ENCODE data around the gene ZNF497.
"Not testable (repeated sequence)": the region's sequence is repeated elsewhere in the genome, so short reads cannot be mapped to it uniquely, and the experiment has no call there.

Gene ZNF497

DNA sequence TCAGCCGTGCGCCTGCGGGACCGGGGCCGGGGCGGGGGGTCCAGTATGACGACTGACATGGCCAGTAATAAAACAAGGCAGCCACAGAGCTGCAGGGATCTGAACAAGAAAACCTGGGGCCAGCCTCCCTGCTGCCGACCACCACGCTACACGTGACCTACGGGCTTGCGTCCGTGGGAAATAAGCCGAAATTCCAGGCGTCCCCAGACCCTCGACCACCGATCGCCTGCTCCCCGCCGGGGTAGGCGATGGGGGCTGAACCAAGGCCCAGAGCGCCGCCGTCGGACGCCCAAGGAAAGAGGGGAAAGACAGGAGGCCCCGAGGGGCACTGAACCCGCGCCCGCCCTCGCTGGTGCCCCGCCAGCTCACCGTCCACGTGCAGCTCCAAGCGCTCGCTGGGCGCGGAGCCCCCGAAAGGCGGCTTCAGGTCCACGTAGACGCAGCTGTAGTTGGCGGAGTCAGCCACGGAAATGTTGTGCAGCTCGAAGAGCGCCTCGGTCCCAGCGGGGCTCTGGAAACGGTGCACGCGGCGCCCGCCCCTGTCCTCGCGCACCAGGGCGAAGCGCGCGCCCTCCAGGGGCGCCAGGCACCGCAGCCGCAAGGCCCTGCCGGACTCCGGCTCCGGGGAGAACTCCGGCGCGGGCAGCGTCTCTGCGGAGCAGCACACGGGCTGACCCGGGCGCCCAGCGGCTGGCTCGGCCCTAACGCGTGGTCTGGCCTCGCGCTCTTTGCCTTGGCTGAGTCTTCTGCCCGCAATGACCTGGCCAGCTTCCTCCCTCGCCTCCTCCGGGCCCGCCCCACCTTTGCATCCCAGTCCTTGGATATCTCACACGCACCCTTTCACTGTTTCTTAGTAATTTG, 12.3 kb downstream of the ZNF497 start:
- in situ Hi-C loops (cut with MboI; ENCODE audit: low sequenced_read_pairs), result no loop called here

DNA sequence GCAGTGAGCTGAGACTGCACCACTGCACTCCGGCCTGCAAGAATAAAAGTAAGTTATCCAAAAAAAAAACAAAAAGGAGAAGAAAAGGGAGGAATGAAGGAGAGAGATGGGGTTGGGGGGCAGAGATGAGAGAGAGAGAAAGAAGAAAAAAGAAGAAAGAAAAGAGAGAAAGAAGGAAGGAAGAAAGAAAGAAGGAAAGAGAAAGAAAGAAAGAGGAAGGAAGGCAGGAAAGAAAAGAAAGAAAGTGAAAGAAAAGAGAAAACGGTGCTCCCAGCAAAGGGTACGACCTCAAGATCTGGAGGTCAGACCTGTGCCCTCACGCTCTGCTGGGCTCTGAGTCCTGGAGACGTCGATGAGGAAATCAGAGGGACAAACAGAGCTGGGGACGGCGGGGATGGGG, 13.0 kb downstream of the ZNF497 start:
- in situ Hi-C loops (cut with MboI; ENCODE audit: low sequenced_read_pairs), result no loop called here

DNA sequence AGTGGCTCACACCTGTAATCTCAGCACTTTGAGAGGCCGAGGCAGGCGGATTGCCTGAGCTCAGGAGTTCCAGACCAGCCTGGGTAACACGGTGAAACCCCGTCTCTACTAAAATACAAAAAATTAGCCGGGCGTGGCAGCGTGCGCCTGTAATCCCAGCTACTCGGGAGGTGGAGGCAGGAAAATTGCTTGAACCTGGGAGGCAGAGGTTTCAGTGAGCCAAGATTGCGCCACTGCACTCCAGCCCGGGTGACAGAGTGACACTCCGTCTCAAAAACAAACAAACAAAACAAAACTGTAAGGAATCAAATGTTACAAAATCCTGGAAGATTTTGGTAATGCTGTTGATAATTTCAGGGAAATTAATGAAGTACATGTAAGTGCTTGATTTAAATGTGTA, 14.5 kb downstream of the ZNF497 start:
- in situ Hi-C loops (cut with MboI; ENCODE audit: low sequenced_read_pairs), result not testable (repeated sequence)

DNA sequence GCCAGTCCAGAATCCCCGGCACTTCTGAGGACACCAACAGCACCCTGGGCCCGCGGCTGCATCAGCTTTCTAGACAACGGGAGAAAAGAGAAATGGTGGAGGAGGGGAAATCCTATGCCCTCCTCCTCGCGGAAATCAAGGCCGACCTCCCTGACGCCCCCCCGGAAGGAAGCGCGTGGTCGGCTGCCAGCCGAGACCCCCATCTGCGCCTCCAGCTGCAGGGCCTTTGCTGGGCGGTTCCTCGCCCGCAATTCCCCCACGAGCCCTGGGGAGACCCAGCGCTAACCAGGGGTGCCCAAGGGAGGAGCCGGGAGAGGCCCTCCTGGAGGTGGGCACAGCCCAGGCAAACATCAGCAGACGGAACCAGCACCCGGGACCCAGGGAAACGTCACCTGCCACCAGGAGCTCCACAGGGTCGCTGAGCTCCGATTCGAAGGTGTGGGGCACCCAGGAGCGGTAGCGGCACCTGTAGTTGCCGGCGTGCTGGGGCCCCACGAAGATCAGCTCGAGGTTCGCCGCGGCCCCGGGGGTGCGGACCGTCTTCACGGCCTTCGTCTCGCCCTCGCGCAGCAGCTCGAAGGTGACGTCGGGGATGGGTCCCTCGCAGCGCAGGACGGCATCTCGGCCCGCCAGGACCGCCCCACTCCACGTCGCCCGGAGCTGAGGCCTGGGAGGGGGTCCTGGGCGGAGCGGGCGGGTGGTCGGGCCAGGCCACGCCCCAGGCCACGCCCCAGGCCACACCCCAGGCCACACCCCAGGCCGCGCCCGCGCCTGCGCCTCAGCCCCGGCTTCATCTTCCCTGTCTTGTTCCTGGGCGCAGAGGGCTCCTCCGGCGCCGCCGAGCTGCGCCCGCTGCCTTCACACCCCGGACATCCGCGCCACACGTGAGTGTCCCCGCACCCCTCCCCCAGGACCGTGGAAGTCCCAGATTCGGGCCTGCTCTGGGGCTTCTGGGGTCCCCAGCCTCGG, 15.3 kb downstream of the ZNF497 start:
- in situ Hi-C loops (cut with MboI; ENCODE audit: low sequenced_read_pairs), result no loop called here

DNA sequence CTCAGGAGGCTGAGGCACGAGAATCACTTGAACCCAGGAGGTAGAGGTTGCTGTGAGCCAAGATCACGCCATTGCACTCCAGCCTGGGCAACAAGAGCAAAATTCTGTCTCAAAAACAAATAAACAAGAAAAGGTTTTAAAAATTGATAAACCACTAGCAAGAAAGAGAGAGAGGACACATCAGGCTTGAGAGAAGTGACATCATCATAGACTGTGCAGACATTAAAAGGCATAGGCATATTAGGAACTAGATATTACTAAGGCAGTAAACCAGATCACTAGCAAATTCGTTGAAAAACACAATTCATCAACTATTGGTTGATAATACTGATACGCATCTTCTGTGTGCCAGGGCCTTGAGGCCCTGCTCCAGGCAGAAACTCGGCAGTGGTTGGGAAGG, 17.0 kb downstream of the ZNF497 start:
- in situ Hi-C loops (cut with MboI; ENCODE audit: low sequenced_read_pairs), result no loop called here

DNA sequence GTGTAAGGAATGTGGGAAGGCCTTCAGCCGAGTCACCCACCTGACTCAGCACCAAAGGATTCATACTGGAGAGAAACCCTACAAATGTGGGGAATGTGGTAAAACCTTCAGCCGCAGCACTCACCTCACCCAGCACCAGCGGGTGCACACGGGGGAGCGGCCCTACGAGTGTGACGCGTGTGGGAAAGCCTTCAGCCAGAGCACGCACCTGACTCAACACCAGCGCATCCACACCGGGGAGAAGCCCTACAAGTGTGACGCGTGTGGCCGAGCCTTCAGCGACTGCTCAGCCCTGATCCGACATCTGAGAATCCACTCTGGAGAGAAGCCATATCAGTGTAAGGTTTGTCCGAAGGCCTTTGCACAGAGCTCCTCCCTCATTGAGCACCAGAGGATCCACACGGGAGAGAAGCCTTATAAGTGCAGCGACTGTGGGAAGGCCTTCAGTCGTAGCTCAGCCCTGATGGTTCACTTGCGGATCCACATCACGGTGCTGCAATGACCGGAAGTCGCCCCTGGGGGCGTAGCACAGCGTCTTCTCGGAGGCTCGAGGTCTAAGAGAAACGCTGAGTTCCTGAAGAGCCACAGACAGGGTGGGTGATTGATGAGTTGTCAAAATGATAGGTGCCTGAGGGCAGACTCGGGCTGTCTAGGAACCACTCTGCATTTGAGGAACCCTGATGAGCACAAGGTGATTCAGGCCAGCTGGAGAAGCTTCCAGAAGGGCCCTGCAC, 23.6 kb downstream of the ZNF497 start:
- in situ Hi-C loops (cut with MboI; ENCODE audit: low sequenced_read_pairs), result no loop called here

DNA sequence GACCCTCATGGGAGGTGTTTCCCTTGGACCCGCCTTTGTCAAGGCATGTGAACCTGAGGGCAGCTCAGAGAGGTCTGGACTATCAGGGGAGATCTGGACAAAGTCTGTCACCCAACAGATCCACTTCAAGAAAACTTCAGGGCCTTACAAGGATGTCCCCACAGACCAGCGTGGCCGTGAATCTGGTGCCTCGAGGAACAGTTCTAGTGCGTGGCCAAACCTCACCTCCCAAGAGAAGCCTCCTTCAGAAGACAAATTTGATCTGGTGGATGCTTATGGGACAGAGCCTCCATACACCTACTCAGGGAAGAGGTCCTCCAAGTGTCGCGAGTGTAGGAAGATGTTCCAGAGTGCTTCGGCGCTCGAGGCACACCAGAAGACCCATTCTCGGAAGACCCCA, 24.2 kb downstream of the ZNF497 start:
- in situ Hi-C loops (cut with MboI; ENCODE audit: low sequenced_read_pairs), result no loop called here

DNA sequence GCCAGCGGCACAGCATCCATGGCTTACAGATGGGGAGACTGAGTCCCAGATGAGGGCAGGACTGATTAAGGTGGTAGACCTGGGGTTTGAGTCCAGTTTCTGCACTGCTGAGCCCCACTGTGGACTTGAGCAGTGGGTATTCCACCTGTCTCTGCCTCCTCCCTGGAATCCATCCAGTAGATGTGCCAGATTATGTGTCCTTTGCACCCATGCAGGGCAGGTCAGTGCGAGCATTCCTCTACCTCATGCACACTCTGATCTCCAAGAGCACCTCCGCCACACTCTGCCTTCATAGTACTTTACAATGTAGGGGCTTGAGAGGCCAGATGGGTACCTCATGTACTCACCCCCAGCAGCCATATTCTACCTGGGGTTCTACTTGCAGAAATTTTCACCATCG, 25.7 kb downstream of the ZNF497 start:
- in situ Hi-C loops (cut with MboI; ENCODE audit: low sequenced_read_pairs), result no loop called here

DNA sequence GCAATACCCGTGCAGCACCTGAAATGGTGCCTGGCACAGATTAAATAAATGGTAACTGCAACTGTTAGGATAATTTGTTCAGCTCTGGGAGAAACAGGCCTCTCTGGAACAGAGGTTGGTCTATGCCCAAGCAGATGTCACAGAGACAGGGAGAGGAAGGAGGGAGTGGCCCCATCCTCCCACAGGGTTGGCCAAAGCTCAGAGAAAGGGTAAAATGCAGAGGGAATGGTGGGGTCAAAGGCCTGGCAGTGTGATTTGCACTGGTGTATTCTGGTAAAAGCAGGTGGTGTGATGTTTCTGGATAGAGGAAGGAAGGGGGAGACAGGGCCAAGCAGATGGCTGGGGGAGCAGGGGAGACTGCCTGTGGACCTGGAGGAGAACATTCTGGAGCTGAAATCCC, 26.3 kb downstream of the ZNF497 start:
- in situ Hi-C loops (cut with MboI; ENCODE audit: low sequenced_read_pairs), result no loop called here

DNA sequence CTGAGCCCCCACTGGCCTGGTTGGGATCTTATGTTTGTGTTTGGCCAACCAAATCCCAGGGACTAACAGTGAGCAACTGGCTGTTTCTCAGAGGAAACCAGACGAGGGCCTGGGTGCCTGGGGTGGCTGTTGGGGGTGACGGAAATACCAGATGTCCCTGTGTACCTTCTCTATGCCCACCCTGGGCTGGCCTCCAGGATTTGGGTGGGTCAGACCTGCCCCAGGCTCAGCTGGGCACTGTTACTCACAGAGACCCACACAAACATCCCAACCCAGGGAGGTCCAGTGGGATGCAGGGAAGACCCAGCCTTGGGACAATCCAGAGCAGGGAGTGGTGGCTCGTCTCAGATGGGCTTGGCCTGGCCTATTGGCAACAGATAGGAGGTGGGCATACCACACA, 26.9 kb downstream of the ZNF497 start:
- in situ Hi-C loops (cut with MboI; ENCODE audit: low sequenced_read_pairs), result no loop called here

DNA sequence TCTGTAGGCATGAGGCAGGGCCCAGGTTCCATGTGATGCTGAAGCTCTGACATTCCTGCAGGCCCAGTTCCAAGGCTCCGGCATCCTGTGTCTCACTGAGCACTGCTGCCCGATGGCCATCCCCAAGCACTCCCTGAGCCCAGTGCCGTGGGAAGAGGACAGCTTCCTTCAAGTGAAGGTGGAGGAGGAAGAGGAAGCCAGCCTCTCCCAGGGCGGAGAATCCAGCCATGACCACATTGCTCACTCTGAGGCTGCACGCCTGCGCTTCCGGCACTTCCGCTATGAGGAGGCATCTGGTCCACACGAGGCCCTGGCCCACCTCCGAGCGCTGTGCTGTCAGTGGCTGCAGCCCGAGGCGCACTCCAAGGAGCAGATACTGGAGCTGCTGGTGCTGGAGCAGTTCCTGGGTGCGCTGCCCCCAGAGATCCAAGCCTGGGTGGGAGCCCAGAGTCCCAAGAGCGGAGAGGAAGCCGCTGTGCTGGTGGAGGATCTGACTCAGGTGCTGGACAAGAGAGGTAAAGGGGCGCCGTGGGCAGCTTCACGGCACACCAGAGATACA, 27.8 kb downstream of the ZNF497 start:
- in situ Hi-C loops (cut with MboI; ENCODE audit: low sequenced_read_pairs), result no loop called here

DNA sequence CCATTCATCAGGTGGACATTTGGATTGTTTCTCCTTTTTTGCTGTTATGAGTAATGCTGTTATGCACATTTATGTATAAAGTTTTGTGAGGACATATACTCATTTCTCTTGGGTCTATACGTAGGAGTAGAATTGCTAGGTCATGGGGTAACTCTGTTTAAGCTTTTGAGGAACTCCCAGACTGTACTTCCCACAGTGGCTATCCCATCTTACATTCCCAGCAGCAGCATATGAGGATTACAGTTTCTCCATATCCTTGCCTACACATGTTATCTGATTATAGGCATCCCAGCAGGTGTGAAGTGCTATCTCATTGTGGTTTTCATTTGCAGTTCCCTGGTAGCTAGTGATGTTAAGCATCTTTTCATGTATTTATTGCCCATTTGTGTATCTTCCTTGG, 29.9 kb downstream of the ZNF497 start:
- in situ Hi-C loops (cut with MboI; ENCODE audit: low sequenced_read_pairs), result no loop called here

DNA sequence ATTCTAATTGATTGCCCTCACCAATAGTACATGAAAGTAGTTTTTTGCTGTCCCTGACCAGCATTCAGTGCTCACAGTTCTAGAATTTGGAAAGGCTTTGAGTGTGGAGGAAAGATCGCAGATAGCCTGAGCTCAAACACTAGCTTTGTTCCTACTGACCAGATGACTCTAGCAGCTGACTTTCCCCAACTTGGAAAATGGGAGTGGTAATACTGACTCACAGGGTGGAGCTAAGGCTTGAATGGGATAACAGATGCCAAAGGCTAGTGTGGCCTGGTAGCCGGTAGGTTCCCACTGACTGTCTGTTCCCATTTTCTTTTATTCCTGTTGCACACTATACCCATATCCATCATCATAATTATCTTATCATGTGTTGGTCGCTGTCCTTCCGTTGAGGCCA, 32.1 kb downstream of the ZNF497 start:
- in situ Hi-C loops (cut with MboI; ENCODE audit: low sequenced_read_pairs), result no loop called here

DNA sequence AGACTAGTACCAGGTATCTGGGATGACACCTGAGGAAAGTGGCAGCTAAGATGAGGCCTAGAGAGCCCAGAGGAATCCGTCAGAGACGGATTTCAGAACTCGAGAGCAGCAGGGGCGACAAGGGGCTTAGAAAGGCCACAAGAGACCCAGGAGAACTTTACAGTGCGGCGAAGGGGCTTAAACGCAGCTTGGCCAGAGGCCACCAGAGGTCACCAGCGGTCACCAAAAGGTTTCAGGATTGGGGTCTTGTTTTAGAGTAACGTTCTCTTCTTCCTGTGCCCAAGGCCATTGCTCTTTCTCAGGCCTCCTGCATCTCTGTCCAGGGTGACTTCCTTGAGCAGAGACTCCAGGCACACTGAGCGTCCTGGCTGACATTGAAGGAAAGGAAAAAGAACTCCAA, 33.6 kb downstream of the ZNF497 start:
- in situ Hi-C loops (cut with MboI; ENCODE audit: low sequenced_read_pairs), result no loop called here

DNA sequence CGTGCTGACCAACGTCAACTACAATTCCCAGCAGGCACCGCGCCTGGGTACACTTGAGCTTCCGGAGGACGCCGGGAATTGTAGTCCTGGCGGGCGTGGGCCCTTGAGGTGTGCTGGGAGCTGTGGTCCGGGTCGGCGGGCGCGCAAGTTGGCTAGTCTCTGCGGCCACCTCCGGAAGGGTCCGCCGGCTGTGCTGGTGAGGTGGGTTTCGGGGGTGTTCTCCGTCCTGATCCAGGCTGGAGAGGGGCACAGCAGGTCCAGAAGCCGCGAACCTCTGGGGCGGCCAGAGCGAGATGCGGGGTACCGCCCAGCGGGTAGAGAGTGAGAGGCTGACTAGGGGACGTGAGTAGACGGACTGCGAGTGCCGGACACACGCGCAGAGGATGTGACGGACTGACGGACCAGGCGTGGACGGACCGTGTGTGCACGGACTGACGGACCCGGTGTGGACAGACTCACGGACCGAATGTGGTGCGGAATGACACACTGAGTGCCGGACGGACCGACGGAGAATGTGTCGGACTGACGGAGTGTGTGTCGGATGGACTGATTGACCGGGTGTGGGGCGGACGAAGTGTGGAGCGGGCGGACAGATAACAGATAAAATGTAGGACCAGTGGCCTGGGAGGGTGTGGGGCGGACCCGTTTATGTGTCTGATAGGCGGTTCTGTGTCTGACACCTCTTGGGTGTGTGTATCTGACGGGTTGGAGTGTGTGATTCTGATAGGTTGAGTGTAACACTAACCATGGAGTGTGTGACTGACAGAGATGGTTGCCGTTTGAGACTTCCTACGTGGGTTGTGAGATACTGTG, 35.4 kb downstream of the ZNF497 start, which contains the start of gene ZSCAN22:
ZSCAN22 (plus strand) TSS at position 81 of the 813 bp plus-strand sequence. CDS start 7,809 bp downstream, outside the sequence.
- in situ Hi-C loops (cut with MboI; ENCODE audit: low sequenced_read_pairs), result no loop called here

DNA sequence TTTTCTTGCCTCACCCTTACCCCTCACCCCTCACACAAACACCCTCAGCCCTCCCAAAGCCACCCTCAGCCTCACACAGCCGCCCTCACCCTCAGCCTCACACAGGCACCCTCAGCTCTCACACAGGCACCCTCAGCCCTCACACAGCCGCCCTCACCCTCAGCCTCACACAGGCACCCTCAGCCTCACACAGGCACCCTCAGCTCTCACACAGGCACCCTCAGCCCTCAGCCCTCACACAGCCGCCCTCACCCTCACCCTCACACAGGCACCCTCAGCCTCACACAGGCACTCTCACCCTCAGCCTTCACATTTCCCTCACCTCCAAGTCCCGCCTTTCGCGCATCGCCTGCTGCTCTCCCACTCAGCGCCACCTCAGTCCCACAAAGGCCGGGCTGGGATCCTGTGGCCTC, 36.0 kb downstream of the ZNF497 start:
- in situ Hi-C loops (cut with MboI; ENCODE audit: low sequenced_read_pairs), result no loop called here

DNA sequence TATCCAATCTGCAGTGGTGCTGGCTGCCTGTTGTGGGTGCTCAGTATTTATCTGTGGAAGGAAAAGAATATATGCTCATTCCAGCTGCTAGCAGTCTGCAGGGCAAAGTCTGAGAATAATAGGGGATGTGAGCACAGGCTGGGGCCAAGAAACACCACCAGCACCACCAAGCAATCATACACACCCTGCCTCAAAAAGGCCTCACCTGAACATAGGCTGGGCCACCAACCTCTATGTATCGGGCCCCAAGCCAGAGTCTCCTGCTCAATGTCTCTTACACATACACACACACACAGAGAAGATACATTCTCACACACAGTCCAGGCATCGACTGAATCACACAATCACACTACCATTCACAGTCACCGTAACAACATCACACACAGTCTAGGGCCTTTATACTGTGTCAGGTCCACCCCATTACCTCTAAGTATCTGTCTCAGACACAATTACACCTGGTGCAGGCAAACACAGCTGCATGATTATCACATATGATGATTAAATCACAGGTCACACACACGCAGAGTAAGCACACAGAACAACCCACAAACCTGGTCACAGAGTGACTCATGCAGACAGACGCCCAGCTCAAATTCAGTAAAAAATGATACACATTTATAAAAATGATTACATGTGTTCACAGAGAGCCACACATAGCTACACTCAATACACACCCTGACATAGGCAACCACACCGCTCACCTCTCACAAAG, 37.1 kb downstream of the ZNF497 start:
- in situ Hi-C loops (cut with MboI; ENCODE audit: low sequenced_read_pairs), result no loop called here

DNA sequence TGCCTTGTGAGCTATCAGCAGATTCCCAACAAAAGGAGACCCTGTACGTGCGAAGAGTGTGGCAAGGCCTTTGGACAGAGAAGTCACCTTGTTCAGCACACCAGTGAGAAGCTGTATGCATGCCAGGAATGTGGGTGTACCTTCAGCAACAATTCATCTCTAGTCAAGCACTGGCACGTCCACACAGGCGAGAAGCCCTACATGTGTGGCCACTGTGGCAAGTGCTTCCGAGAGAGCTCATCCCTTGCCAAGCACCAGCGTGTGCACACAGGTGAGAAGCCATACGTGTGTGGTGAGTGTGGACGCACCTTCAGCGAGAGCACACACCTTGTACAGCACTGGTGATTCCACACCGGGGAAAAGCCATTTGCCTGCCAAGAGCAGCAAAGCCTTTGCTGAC, 43.3 kb downstream of the ZNF497 start:
- in situ Hi-C loops (cut with MboI; ENCODE audit: low sequenced_read_pairs), result no loop called here

DNA sequence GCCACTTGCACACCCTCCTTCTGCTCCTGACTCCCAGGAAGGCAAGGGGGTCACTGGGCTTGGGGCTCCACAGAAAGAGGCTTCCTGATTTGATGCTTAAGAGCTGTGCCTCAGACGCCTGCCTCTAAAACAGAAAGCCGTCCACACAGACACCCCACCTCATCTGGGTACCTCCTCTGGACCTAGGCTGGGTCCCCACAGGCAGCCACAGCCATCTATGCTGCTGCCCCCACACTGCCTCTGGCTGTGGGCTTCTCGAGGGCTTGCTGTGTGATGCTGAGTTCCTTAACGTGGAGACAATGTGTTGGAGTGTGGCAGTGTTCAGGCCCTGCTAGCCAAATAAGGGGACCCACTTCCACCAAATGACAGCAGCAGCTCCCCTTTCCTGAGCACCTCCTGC, 44.3 kb downstream of the ZNF497 start:
- in situ Hi-C loops (cut with MboI; ENCODE audit: low sequenced_read_pairs), result no loop called here

All from HL-60/S4 treated with retinoic acid at 250 ng/mL for 4 days and 3 days (cell line).